Left ventricle myocardium inferior (tissue), 1 donor: ENCODE results near the gene UBE2U. TPM values are rescaled to one million over a fixed set of nuclear protein-coding genes. Genes with fewer than 3 reads are reported as not detected.

ENCODE experiments used
- DNase-seq: peaks from one replicate; pipeline ENCODE4 v3.0.0-alpha.2; 2020
- H3K27ac ChIP-seq: fragments of 200-600 bp; replicated peaks from 2 replicates; pipeline ENCODE4 v1.8.0; 2021
- H3K27me3 ChIP-seq: fragments of 200-600 bp; 2 replicates; pipeline ENCODE4 v1.8.0; 2021; ENCODE audit warnings: low read depth
- H3K36me3 ChIP-seq: fragments of 200-600 bp; 2 replicates; pipeline ENCODE4 v1.8.0; 2021
- H3K4me1 ChIP-seq: fragments of 200-600 bp; 2 replicates; pipeline ENCODE4 v1.8.0; 2021
- H3K4me3 ChIP-seq: fragments of 200-600 bp; 2 replicates; pipeline ENCODE4 v1.8.0; 2021; ENCODE audit warnings: mild to moderate bottlenecking, moderate library complexity
- H3K9me3 ChIP-seq: fragments of 200-600 bp; replicated peaks from 2 replicates; pipeline ENCODE4 v1.8.0; 2021
- CTCF ChIP-seq: fragments of 200-600 bp; IDR thresholded peaks from 2 replicates; pipeline ENCODE4 v1.8.0; 2021; ENCODE audit warnings: antibody characterized with exemption, mild to moderate bottlenecking, borderline replicate concordance
- intact Hi-C: fragments of 100-400 bp; cut with micrococcal nuclease; formaldehyde crosslinking; loops from one replicate; pipeline ENCODE4 v1.11.0; 2022
- total RNA-seq: library from RNA; stranded (reverse); fragmentation: NEBNext Ultra II Directional; extraction: Animal tissue kit (Norgen Biotek cat#: 25700); gene quantifications from one replicate; pipeline ENCODE4 v1.2.1, GENCODE V29; 2021
- donor health status: DM: no; HTN: yes; CAD: no; lungs with severe emphysema.

Gene UBE2U
- total RNA-seq, 1 donor from 2014 or later: 0.85 TPM

- intact Hi-C loops: no loop called here
- no peak for TF ChIP-seq CTCF
- DNase-seq: no peak
- Histone ChIP-seq H3K27ac (peak overlapping the region; percentile 30), H3K4me1 (peaks cover 6% of the 10 kb centered on the region), H3K4me3 (no peak overlapping the region), H3K27me3 (no peaks in the 10 kb centered on the region), H3K9me3 (no peaks in the 10 kb centered on the region), H3K36me3 (peaks cover 8% of the 10 kb centered on the region)
Measured at GRCh38 chr1:64163431-64163830, 40.0 kb upstream of the UBE2U start.

GRCh38 chr1:64163970-64164369, 39.5 kb upstream of the UBE2U start:
- intact Hi-C loops: no loop called here
- Histone ChIP-seq H3K4me3 (no peak overlapping the region), H3K4me1 (peaks cover 6% of the 10 kb centered on the region), H3K27me3 (no peaks in the 10 kb centered on the region), H3K27ac (no peak overlapping the region), H3K9me3 (no peaks in the 10 kb centered on the region), H3K36me3 (peaks cover 7% of the 10 kb centered on the region)
- no peak for DNase-seq
- TF ChIP-seq CTCF: peak; percentile 48

GRCh38 chr1:64166629-64167028, 36.8 kb upstream of the UBE2U start:
- Histone ChIP-seq H3K4me1 (peaks cover 10% of the 10 kb centered on the region), H3K4me3 (no peak overlapping the region), H3K27me3 (no peaks in the 10 kb centered on the region), H3K27ac (no peak overlapping the region), H3K9me3 (no peaks in the 10 kb centered on the region), H3K36me3 (no peaks in the 10 kb centered on the region)
- DNase-seq: no peak
- intact Hi-C loops: no loop called here
- TF ChIP-seq CTCF: no peak

- Histone ChIP-seq H3K27ac (no peak overlapping the region), H3K27me3 (no peaks in the 10 kb centered on the region), H3K9me3 (no peaks in the 10 kb centered on the region), H3K36me3 (no peaks in the 10 kb centered on the region), H3K4me3 (no peak overlapping the region), H3K4me1 (peaks cover 15% of the 10 kb centered on the region)
- DNase-seq: no peak
- intact Hi-C loops: no loop called here
- TF ChIP-seq CTCF: no peak
Measured at GRCh38 chr1:64167176-64167575, 36.2 kb upstream of the UBE2U start.

- H3K4me3 ChIP-seq: no peak overlapping the region
- TF ChIP-seq CTCF: no peak
- no peaks in the 10 kb centered on the region for H3K36me3 ChIP-seq
- no peak for DNase-seq
- H3K27ac ChIP-seq: no peak overlapping the region
- H3K4me1 ChIP-seq: peaks cover 22% of the 10 kb centered on the region
- intact Hi-C loops: no loop called here
- no peaks in the 10 kb centered on the region for H3K9me3 ChIP-seq
- no peaks in the 10 kb centered on the region for H3K27me3 ChIP-seq
Measured at GRCh38 chr1:64171246-64171645, 32.2 kb upstream of the UBE2U start.

- Histone ChIP-seq H3K27ac (no peak overlapping the region), H3K4me3 (no peak overlapping the region)
- intact Hi-C loops: no loop called here
Measured at GRCh38 chr1:64171797-64172281, 31.6 kb upstream of the UBE2U start.

More at GRCh38 chr1:64171797-64172281, 31.6 kb upstream of the UBE2U start:
- H3K36me3 ChIP-seq: no peaks in the 10 kb centered on the region
- H3K4me1 ChIP-seq: peaks cover 22% of the 10 kb centered on the region
- H3K9me3 ChIP-seq: no peaks in the 10 kb centered on the region
- no peak for DNase-seq
- TF ChIP-seq CTCF: no peak
- H3K27me3 ChIP-seq: no peaks in the 10 kb centered on the region
